Pons (tissue), 1 donor: ENCODE results near the gene SORL1.
"Not testable (repeated sequence)": the region's sequence is repeated elsewhere in the genome, so short reads cannot be mapped to it uniquely, and the experiment has no call there.

Experiments used
- DNase-seq: peaks from one replicate; pipeline ENCODE4 v3.0.0-alpha.2; 2016; ENCODE audit warnings: low spot score

Gene SORL1, protein sequence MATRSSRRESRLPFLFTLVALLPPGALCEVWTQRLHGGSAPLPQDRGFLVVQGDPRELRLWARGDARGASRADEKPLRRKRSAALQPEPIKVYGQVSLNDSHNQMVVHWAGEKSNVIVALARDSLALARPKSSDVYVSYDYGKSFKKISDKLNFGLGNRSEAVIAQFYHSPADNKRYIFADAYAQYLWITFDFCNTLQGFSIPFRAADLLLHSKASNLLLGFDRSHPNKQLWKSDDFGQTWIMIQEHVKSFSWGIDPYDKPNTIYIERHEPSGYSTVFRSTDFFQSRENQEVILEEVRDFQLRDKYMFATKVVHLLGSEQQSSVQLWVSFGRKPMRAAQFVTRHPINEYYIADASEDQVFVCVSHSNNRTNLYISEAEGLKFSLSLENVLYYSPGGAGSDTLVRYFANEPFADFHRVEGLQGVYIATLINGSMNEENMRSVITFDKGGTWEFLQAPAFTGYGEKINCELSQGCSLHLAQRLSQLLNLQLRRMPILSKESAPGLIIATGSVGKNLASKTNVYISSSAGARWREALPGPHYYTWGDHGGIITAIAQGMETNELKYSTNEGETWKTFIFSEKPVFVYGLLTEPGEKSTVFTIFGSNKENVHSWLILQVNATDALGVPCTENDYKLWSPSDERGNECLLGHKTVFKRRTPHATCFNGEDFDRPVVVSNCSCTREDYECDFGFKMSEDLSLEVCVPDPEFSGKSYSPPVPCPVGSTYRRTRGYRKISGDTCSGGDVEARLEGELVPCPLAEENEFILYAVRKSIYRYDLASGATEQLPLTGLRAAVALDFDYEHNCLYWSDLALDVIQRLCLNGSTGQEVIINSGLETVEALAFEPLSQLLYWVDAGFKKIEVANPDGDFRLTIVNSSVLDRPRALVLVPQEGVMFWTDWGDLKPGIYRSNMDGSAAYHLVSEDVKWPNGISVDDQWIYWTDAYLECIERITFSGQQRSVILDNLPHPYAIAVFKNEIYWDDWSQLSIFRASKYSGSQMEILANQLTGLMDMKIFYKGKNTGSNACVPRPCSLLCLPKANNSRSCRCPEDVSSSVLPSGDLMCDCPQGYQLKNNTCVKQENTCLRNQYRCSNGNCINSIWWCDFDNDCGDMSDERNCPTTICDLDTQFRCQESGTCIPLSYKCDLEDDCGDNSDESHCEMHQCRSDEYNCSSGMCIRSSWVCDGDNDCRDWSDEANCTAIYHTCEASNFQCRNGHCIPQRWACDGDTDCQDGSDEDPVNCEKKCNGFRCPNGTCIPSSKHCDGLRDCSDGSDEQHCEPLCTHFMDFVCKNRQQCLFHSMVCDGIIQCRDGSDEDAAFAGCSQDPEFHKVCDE (N-terminal part only)

DNA sequence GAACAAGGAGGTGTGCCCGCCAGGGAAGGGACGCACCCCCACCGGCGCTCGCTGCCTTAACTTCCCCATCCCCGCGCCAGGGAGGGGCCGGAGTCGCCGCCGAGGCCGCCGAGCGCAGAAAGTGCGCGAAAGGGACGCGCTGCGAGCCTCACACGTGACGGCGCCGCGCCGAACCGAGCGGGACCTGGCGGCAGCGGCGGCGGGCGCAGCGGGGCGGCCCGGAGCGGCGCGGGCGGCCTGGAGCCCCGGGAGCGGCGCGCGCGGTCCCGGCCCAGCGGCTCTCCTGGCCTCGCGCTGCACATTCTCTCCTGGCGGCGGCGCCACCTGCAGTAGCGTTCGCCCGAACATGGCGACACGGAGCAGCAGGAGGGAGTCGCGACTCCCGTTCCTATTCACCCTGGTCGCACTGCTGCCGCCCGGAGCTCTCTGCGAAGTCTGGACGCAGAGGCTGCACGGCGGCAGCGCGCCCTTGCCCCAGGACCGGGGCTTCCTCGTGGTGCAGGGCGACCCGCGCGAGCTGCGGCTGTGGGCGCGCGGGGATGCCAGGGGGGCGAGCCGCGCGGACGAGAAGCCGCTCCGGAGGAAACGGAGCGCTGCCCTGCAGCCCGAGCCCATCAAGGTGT, at the start of gene SORL1:
TSS of gene SORL1 (plus strand) at position 329 of the 623 bp plus-strand sequence. CDS start at position 347, 18 bp downstream.
- DNase-seq: peak; percentile 71

DNA sequence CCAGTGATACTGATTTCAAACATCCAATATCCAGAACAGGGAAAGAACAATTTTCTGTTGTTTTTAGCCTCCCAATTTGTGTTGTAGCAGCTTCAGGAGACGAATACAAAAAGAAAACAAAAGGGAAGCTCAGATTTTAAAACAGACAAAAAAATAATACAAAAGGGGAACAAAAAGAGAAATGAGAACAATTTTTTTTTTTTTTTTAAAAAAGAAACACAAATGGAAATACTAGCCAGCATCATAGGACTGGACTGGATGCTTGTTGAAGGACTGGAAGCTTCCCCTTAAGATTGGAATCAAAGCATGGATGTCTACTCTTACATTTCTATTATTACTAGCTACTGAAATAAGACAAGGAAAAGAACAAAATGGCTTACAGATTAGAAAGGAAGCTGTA, 46.5 kb upstream of the SORL1 start:
- no peak for DNase-seq

DNA sequence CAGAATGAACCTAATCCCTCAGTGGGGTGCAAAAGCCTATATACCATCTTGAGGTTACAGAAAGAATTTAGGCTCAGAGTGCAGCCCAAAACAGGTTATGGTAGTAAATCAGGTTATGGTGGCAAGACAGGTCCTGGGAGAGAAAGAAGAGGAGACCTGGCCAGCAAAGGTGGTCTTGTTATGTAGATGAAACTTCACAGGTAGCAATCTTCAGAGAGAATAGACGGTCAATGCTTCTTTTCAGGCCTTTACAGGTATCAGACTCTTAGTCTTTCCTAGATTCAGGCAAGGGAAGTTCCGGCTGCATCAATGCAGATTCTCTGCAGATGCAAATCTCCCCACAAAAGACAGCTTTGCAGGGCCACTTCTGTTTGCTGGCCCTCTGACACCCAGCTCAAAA, 45.8 kb upstream of the SORL1 start:
- DNase-seq: no peak

DNA sequence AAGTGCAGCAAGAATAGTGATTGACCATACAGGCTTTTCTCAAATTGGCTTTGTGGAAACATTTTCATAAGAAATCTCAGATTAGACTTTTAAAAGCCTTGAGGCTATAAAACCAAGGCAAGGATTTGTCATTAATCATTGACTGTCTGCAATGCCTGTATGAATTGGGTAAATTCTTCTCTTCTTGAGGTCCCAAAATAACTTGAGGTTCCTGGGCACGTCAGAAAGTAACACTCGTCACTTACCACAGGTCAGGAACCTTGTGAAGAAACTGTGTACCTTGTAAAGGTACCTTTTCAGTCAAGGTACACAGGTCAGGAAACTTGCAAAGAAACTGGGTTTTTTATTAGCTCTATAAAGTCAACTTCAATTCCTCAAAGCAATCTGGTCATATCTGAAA, 43.3 kb upstream of the SORL1 start:
- DNase-seq: no peak

DNA sequence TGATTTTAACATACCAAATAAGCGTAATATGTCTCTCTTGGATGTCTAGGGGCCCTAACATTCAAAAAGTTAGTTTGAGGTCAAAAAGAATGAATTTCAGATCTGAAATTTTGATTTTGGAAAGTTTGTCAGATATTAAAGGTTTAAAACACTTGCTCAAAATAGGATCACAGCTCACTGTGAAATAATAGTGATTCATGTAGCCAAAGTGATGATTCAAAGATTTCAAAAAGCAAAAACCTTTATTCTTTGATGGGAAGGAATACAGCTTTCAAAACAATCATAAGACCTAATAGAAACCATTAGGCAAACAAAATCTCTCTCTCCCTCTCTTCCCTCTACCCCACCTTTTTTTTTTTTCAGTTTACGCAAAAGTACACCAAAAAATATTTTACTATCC, 42.1 kb upstream of the SORL1 start:
- DNase-seq: not testable (repeated sequence)

DNA sequence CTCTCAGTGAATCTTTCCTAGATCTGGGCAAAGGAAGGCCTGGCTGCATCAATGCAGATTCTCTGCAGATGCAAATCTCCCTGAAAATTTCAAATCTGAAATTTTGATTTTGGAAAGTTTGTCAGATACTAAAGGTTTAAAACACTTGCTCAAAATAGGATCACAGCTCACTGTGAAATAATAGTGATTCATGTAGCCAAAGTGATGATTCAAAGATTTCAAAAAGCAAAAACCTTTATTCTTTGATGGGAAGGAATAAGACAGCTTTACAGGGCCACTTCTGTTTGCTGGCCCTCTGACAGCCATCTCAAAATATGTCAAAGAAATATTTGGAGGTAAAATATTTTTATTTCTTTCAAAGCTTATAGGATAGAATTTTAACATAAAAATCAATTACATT, 40.8 kb upstream of the SORL1 start:
- not testable (repeated sequence) for DNase-seq

DNA sequence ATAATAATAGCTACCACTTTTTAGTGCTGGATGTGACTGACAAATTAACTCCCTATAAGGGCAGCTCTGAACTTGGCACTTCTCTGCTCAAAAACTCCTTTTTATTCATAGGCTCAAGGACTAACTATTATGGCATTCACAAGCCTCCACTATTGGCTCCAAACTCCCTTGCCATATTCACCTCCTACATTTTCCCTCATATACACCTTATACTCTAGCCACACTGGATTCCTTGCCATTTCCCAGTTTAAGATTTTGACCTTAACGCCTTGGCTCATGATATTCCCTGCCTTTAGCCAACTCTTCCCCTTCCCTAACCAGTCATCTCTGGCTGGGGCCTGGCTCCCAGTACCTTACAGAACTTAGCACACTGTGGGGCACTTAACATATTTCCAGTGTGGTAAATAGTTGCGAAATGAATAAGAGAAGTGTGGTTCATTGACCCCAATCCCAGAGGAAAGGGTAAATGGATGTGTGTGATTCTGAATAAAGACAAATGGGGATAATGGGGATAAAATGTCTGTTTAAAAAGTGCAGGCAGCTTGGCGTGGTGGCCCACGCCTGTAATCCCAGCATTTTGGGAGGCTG, 40.0 kb upstream of the SORL1 start:
- DNase-seq: no peak

DNA sequence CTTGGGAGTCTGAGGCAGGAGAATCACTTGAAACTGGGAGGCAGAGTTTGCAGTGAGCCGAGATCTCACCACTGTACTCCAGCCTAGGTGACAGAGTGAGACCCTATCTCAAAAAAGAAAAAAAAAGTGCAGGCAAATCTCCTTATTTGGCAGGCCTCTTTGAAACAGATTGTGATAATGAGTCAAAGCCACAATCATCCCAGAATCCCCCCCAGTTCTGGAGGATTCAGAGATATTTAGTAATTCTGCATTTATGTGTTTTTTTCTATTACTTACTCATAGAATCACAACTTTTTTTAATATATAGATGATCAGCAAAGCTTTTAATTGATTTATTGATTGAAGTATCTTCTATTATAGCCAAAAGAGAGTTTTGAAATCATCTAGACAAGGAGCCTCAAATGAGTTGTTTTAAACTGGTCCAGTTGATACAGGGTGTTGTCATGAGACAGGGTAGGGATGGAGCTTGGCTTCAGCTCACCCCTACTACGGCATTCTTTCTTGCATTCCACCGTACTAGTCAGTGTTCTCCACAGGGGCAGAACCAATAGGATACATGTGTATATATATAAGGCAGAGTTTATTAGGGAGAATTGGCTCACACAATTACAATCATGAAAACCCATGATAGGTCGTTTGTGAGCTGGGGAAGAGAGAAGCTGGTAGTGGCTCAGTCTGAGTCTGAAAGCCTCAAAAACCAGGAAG, 39.3 kb upstream of the SORL1 start:
- no peak for DNase-seq

DNA sequence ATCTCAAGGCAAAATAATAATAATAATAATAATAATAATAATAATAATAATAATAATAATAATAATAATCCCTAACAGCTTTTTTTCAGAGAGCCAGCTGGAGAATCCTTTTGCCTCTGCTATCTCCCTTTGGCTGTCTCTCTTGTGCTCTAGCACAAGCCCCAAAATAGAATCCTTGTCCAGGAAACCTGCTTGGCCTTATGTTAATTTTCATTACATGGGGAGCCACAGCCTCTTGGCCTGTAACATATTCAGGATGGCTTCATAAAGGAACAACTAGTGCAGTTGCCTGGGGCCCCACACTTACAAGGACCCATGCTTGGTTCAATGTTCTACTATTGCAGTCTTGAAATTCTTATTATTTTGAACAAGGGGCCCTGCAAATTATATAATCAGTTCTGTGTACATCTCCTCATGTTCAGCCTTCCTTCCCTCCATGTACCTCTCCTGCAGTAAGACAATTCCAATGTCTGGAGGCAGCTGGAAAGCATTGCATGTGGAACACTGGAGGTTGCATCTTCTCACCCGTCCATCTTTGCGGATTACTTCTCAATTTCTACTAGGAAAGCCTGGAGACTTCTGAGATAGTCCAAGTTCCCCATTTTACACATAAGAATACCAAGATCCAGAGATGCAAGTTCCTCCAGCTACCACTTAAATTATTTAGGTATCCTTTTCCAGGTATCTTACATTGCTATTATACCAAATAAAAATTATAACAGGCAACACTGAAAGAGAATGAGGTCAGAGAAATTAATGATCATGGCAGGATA, 37.8 kb upstream of the SORL1 start:
- DNase-seq: no peak

DNA sequence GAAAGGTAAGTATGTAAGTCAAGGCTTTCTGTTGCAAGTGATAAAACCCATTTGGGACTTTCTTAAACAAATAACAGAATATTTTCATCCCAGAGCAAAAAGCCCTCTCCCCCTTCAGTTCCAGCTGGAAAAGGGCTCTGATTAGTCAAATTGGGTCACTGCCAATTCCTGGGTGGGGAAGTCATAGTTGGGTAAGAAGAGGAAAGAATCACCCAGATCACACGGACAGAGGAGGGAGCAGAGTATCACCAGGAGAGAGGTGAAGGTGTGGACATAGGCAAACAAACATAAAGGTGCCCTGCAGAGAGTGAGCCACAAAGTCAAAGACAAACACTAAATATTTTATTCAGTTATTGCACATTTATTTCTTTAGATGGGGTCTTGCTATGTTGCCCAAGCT, 36.3 kb upstream of the SORL1 start:
- DNase-seq: no peak

DNA sequence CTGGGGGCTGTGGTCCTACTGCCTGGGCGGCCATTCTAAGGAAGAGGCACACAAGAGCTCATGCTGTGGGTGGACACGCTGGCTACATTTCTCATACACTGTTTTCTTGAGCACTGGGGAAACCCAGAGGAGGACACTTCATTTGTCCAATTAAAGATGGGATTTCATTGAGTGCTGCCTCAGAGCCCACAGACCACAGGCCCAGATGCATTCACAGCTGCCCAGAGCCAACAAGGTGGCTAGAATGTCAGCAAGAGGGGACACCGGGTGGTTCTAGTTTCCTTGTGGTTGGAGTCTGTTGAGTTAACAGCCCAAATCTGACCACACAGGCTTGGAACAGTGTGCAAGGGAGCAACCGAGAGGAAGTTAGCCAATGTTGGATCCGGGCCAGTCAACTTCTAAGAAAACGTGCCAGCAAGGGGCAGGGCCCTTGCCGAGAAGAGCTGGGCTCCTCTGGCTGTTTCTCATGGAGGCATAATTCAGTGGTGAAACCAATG, 35.0 kb upstream of the SORL1 start:
- DNase-seq: peak; percentile 80

DNA sequence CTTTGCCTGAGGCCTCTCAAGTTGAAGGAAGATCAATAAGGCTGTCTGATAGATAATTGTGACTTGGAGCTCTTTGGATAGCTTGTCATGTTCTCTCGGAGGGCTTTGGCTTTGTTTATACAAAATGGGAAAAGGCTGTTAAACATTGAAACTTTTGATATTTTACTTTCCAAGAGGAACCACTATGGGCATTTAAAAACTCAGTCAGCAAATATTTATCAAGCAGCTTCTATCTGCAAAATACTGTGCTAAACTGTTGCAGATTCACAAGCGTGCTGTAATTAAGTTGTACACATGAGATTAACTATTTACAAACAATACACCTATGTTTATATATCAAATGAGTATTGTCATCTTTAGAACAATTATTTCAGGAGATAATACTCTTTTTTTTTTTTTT, 34.5 kb upstream of the SORL1 start:
- DNase-seq: no peak

DNA sequence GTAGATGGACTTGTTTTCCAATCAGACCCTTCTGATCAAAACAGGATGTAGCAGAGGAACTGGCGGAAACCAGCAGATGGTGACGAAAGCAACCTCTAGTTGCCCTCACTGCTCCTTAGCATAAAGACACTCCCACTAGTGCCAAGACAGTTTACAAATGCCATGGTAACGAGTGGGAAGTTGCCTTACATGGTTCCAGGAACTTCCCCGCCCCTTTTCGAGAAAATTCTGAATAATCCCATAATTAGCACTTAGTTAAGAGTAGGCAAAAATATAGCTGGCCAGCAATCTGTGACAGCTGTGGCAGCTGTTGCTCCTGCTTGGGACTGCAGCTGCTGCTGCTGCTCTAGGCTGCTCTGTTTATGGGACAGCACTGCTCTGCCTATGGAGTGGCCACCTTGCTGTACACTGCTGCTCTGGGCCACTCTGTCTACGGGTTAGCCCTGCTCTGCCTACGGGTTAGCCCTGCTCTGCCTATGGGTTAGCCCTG, 33.4 kb upstream of the SORL1 start:
- DNase-seq: peak; percentile 55

DNA sequence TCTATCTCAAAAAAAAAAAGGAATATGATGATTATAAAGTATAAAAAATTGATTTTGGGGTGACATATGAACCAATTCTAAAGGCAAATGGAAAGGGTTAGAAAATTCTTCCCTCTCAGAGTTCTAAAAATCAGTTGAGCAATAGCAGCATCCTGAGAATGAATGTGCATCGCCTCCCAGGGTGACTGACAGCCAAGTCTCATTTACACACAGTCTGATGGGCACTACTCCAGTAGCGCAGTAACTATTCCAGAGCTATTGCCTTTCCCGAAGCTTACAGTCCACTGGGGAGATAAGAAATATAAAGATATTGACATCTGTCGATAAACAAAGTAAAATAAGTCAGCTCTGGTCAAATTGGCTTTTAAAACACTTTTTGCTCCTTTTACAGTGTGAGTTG, 32.3 kb upstream of the SORL1 start:
- DNase-seq: no peak

DNA sequence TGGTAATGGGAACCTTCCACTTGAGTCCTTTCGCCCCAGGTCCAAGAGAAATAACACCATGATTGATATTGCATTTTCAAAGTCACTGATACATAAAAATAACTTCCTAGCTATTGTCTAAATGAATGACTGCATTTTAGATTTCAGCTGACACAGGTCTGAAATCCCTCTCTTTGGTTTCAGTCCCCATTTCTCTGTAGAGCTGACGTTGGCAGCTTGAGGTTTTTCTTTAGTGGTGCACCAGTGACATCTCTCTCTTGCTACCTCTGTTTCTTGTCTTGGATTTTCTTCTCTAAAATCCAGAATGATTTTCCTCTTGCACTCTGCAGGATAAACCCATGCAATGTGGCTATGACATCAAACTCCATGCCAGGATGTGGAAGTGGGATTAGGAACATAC, 31.7 kb upstream of the SORL1 start:
- no peak for DNase-seq

DNA sequence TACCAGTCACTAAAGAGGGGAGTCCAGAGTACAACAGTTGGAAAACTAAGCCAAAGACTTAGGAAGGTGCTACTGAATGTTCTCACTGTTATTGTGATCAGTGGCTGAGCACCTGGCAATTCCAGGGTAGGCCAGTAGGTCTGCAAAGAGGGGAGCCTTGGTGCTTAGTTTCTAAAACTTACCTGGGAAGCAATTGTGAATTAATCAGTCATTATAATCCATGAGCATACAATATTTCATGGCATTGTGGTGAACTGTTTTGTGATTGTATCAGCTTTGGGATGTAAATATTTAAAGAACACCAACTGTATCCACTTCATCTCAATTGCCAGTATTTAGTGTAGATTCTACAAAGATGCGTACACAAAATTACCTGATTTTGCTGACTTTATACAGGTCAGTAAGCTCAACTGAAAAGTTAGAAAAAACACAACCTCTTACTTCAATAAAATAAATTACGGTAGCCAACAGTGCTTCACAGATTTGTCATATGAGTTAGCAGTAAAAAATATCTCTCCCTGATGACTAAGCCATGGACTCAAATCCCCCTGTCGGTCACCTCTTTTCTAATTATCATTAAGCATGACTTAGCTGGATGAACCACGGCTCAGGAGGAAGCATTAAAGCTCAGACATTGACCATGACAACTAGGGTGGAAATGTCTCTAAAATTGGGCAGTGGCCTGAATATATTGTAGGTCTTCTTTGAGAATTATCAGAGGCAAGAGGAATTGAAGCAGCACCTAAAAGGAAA, 30.8 kb upstream of the SORL1 start:
- no peak for DNase-seq

DNA sequence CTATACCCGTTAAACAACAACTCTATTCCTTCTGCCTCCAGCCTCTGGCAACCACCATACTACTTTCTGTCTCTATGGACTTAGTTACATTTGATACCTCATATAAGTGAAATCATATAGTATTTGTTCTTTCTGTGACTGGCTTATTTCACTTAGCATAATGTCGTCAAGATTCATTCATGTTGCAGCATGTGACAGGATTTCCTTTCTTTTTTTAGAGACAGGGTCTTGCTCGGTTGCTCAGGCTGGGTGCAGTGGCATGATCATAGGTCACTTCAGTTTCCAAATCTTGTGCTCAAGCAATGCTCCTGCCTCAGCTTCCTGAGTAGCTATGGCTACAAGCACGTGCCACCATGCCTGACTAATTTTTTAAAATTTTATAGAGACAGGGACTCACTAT, 29.4 kb upstream of the SORL1 start:
- no peak for DNase-seq

DNA sequence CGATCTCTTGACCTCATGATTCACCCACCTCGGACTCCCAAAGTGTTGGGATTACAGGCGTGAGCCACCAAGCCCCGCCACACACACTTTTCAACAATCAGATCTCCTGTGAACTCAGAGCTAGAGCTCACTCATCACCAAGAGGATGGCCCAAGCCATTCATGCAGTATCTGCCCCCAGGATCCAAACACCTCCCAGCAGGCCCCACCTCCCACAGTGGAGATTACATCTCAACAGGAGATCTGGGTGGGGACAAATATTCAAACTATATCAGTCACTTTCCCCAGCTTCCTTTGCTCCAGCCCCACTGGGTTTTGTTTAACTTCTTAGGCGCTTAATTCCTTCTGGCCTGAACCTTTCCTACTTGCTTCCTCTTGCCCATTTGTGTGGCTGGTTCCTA, 26.3 kb upstream of the SORL1 start:
- DNase-seq: no peak
